ENCODE results near the gene ATP5PB. TPM values are rescaled to one million over a fixed set of nuclear protein-coding genes. Genes with fewer than 3 reads are reported as not detected.

The ATP5PB gene
- total RNA-seq, 1 experiment from 2014 or later, result 323 TPM

DNA sequence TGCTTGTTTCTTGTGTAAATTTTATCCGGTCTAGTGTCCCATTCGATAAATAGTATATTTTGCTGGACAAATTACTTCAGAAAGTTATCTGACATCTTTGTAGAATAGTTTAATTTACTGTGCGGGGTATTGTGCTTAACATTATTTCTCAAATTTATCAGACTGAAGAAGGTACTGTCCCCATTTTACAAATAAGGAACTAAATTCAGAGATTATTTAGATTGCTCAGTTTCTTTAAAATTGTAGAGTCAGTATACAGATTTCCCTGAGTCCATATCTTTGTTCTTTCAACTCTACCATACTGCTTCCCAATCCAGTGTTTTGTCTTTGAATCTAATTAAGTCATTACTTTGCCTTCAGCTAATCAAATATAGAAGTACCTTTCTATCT lies 6.4 kb downstream of the ATP5PB start:
- peaks cover 4 to 6% of the 10 kb centered on the region in 2 experiments; a peak in 1 of 4 replicates for H3K4me1 ChIP-seq (ENCODE audit: control insufficient read depth in 1 of 2, insufficient read depth in 2 of 2, low read length in 2 of 2)
- no peak overlapping the region for H3K9ac ChIP-seq (ENCODE audit: low read length)
- intact Hi-C loops (cut with micrococcal nuclease), result no loop called here
- BruUV-seq (replicated peaks), result no TSS peak
- TF ChIP-seq, protein P1, sequence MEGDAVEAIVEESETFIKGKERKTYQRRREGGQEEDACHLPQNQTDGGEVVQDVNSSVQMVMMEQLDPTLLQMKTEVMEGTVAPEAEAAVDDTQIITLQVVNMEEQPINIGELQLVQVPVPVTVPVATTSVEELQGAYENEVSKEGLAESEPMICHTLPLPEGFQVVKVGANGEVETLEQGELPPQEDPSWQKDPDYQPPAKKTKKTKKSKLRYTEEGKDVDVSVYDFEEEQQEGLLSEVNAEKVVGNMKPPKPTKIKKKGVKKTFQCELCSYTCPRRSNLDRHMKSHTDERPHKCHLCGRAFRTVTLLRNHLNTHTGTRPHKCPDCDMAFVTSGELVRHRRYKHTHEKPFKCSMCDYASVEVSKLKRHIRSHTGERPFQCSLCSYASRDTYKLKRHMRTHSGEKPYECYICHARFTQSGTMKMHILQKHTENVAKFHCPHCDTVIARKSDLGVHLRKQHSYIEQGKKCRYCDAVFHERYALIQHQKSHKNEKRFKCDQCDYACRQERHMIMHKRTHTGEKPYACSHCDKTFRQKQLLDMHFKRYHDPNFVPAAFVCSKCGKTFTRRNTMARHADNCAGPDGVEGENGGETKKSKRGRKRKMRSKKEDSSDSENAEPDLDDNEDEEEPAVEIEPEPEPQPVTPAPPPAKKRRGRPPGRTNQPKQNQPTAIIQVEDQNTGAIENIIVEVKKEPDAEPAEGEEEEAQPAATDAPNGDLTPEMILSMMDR (IDR thresholded peaks at IDR 0.05 in 2 of 3, conservative IDR thresholded peaks at IDR 0.05 in 1 of 3; ENCODE audit: borderline replicate concordance in 1 of 3, insufficient read depth in 1 of 3, low read depth in 2 of 3, low read length in 2 of 3), result no peak
- CTCF ChIA-PET, result no interaction called here
- H3K9me3 ChIP-seq (ENCODE audit: control insufficient read depth in 1 of 2, insufficient read depth in 1 of 2, low read depth in 1 of 2, low read length in 2 of 2), result no peaks in the 10 kb centered on the region
- peaks cover 79% of the 10 kb centered on the region for H3K79me2 ChIP-seq (ENCODE audit: insufficient read depth, low read length)
- DNase-seq (ENCODE audit: low read depth, low spot score) (no peak), ATAC-seq (no peak)
- no peak overlapping the region for H3K4me3 ChIP-seq (replicated peaks in 1 of 2; ENCODE audit: low read depth in 1 of 2, low read length in 2 of 2)
- POLR2A ChIA-PET, result no interaction called here
- peaks cover 42 to 47% of the 10 kb centered on the region in 2 experiments; a peak in 3 of 4 replicates for H3K36me3 ChIP-seq (ENCODE audit: control insufficient read depth in 1 of 2, insufficient read depth in 2 of 2, low read length in 2 of 2)
- peaks cover 12% of the 10 kb centered on the region for H4K20me1 ChIP-seq (ENCODE audit: insufficient read depth)
- no peak overlapping the region for H3K4me2 ChIP-seq (ENCODE audit: low read length)
- no peak overlapping the region for H2AFZ ChIP-seq (ENCODE audit: low read depth, low read length, poor library complexity, severe bottlenecking)
- no peak overlapping the region for H3K27ac ChIP-seq (ENCODE audit: low read depth, low read length)
- no peaks in the 10 kb centered on the region for H3K9me2 ChIP-seq (ENCODE audit: insufficient read depth)
- no peaks in the 10 kb centered on the region for H3K27me3 ChIP-seq (ENCODE audit: insufficient read depth, low read length)
- RAD21 ChIA-PET (ENCODE audit: low non-redundant PET in 1 of 2, low total read pairs in 2 of 2, uncharacterized antibody in 2 of 2, unreplicated experiment in 2 of 2), result no interaction called here

DNA sequence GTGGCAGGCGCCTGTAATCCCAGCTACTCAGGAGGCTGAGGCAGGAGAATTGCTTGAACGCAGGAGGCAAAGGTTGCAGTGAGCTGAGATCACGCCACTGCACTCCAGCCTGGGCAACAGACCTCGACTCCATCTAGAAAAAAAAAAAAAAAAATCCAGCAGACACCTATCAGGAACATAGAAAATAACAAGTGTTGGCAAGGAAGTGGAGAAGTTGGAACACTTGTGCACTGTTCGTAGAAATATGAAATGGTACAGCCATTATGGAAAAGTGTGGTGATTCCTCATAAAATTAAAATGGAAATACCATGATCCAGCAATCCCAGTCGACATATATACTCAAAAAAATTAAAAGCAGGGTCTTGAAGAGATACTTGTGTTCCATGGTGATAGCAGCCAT lies 12.5 kb downstream of the ATP5PB start:
- intact Hi-C loops (cut with micrococcal nuclease), result no loop called here
- no peaks in the 10 kb centered on the region for H3K27me3 ChIP-seq (ENCODE audit: insufficient read depth, low read length)
- no peaks in the 10 kb centered on the region for H3K9me3 ChIP-seq (ENCODE audit: control insufficient read depth in 1 of 2, insufficient read depth in 1 of 2, low read depth in 1 of 2, low read length in 2 of 2)
- no peaks in the 10 kb centered on the region for H3K4me1 ChIP-seq (ENCODE audit: control insufficient read depth in 1 of 2, insufficient read depth in 2 of 2, low read length in 2 of 2)
- no peak overlapping the region for H2AFZ ChIP-seq (ENCODE audit: low read depth, low read length, poor library complexity, severe bottlenecking)
- H4K20me1 ChIP-seq (ENCODE audit: insufficient read depth), result peaks cover 9% of the 10 kb centered on the region
- no peak overlapping the region for H3K4me2 ChIP-seq (ENCODE audit: low read length)
- ChIA-PET CTCF (no interaction called here), RAD21 (ENCODE audit: low non-redundant PET in 1 of 2, low total read pairs in 2 of 2, uncharacterized antibody in 2 of 2, unreplicated experiment in 2 of 2) (no interaction called here), POLR2A (no interaction called here)
- peaks cover 36 to 44% of the 10 kb centered on the region in 2 experiments; a peak in 3 of 4 replicates for H3K36me3 ChIP-seq (ENCODE audit: control insufficient read depth in 1 of 2, insufficient read depth in 2 of 2, low read length in 2 of 2)
- no peak overlapping the region for H3K4me3 ChIP-seq (replicated peaks in 1 of 2; ENCODE audit: low read depth in 1 of 2, low read length in 2 of 2)
- H3K9me2 ChIP-seq (ENCODE audit: insufficient read depth), result no peaks in the 10 kb centered on the region
- H3K9ac ChIP-seq (ENCODE audit: low read length), result no peak overlapping the region
- DNase-seq (ENCODE audit: low read depth, low spot score), result no peak
- H3K79me2 ChIP-seq (ENCODE audit: insufficient read depth, low read length), result peaks cover 19% of the 10 kb centered on the region
- no peak for ATAC-seq
- no TSS peak for BruUV-seq (replicated peaks)
- H3K27ac ChIP-seq (ENCODE audit: low read depth, low read length), result no peak overlapping the region
- no peak for TF ChIP-seq YY1 (IDR thresholded peaks at IDR 0.05; ENCODE audit: extremely low read depth, insufficient replicate concordance, low read depth, low read length)
- TF ChIP-seq ZNF274 (IDR thresholded peaks at IDR 0.05; ENCODE audit: low read depth, low read length), result no peak
- TF ChIP-seq ZFX (IDR thresholded peaks at IDR 0.05), result no peak
- no peak for TF ChIP-seq EGR1 (IDR thresholded peaks at IDR 0.05; ENCODE audit: low read depth)
- TF ChIP-seq EZH2 (IDR thresholded peaks at IDR 0.05), result no peak
- no peak for TF ChIP-seq POLR2A (IDR thresholded peaks at IDR 0.05; ENCODE audit: borderline replicate concordance, extremely low read depth, insufficient read depth, insufficient read length)
- TF ChIP-seq RAD21 (IDR thresholded peaks at IDR 0.05; ENCODE audit: low read depth), result no peak
- TF ChIP-seq, protein P1 (IDR thresholded peaks at IDR 0.05 in 2 of 3, conservative IDR thresholded peaks at IDR 0.05 in 1 of 3; ENCODE audit: borderline replicate concordance in 1 of 3, insufficient read depth in 1 of 3, low read depth in 2 of 3, low read length in 2 of 3), result no peak
- TF ChIP-seq, protein P2, sequence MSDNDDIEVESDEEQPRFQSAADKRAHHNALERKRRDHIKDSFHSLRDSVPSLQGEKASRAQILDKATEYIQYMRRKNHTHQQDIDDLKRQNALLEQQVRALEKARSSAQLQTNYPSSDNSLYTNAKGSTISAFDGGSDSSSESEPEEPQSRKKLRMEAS (IDR thresholded peaks at IDR 0.05), result no peak
- no peak for TF ChIP-seq CEBPB (IDR thresholded peaks at IDR 0.05; ENCODE audit: low read depth)
- no peak for TF ChIP-seq REST (IDR thresholded peaks at IDR 0.05; ENCODE audit: low read depth)
- TF ChIP-seq TCF7L2 (IDR thresholded peaks at IDR 0.05; ENCODE audit: borderline replicate concordance, extremely low read depth, insufficient read depth, insufficient read length), result no peak

All from HCT116 (cell line).